ENCODE results near the gene SLC12A7.

SLC12A7 gene

DNA sequence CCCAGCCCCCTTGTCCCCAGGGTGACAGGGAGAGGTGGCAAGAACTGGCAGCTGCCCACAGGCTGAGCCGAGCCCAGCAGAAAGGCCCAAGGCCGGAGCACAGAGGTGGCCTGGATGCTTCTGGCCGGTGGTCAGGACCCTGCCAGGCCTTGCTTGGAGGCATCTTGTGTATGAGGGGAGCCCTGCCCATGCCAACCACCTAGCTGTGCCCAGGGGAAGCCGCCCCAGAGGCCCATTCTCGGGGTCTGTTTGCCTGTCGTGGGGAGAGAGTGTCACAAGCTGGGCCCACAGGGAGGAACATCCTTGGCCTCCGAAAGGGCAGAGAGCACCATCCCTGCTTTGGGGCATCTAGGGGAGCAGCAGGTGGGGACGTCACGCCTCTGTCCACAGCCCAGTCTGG lies 93.3 kb downstream of the SLC12A7 start:
- DNase-seq (ENCODE audit: low read depth), result no peak

DNA sequence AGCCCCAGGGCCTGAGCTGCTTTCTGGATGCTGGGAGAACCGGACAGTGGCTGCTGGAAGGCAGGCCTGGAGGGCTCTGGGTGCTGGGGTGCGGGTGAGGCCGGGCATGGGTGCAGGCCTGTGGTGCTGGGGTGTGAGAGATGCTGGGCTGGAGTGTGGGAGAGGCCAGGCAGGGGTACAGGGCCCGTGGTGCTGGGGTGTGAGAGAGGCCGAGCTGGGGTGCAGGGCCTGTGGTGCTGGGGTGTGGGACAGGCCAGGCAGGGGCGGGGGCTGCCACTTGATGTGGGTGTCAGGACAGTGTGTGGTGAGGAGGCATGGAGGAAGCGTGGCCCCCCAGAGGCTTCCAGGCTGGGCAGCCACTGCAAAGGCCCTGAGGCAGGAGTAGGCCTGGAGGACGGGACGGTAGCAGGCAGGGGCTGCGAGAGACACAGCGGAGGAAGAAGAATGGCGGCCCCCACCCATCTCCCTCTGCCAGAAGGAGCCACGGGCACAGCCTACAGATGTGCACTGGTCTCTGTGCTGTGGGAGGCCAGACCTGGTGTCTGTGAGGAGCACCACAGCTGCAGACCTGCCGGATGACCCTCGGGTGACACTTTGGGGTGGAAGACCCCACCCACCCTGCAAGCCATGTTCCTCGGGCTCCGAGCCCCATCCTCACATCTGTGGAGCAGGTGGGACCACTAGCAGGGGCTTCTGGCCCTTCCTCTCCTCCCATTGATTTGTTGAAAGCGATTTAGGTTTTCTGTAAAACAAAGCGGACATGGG lies 94.0 kb downstream of the SLC12A7 start:
- no peak for DNase-seq (ENCODE audit: low read depth)

DNA sequence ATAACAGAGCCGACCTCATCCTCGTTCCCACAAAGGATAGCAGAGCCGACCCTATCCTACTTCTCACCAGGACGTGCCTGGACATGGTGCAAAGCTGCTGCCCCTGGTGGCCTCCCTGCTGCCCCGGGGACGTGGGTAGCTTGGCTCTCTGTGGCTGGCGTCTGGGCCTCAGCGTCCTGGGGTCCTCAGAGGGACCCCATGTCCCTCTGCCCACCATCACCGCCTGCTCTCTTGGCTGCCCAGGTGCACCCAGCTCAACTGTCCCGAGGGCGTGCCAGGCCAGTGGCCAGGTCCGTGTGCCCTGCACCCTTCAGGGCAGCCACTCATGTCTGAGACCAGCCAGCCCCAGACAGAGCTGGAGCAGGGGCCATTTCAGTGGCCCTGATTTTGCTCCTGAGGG lies 94.8 kb downstream of the SLC12A7 start:
- DNase-seq (ENCODE audit: low read depth), result no peak

DNA sequence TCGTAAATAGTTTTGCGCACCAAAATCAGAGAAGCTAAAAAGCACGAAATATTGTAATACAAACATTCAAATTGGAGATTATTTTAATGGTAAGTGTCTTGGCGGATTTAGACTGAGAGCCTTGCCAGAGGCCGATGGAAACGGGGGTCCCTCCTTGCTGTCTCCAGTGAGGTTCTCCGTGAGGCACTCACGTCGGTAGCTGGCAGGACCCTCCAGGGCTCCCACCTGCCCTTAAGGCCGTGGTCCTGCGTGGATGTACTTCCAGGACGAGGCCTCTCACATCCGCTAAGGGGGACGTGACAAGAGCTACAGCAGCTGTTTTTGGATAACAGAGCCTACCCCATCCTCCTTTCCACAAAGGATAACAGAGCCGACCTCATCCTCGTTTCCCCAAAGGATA lies 95.4 kb downstream of the SLC12A7 start:
- DNase-seq (ENCODE audit: low read depth), result no peak

DNA sequence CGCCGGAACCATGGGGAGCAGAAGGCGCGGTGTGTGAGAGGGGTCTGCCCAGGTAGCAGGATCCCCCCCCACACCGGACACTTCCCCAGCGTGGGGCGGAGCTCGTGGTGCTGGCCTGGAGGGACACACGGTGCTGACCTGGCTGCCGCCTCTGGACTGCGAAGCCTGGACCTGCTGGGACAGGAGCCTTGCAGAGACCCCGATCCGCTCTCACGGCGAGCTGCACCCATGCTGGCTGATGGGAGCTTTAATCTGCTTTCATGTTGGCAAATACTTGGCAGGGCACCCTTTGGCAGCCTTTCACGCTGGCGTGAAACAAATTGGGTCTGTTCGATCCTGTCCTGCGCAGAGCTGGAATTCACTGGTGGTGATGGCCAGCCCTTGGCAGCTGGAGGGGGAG lies 95.8 kb downstream of the SLC12A7 start:
- no peak for DNase-seq (ENCODE audit: low read depth)

DNA sequence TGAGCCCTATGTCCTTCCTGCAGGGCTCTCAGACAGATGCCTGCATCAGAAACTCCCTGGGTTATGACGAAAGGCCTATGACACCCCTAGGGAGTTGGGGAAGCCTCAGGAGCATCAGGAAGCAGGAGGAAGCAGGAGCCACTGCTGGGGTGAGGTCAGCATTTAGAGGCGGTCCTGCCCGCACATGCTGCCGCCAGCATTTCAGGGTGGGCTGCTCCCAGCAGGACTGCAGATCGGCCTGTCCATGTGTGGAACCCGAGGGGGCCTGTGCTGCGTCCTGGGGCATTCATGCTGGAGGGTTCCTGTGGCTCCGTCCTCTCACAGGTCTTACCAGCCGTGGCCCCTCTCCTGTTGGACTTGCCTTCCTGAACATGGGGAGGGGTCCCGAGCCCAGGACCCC lies 96.4 kb downstream of the SLC12A7 start:
- no peak for DNase-seq (ENCODE audit: low read depth)

DNA sequence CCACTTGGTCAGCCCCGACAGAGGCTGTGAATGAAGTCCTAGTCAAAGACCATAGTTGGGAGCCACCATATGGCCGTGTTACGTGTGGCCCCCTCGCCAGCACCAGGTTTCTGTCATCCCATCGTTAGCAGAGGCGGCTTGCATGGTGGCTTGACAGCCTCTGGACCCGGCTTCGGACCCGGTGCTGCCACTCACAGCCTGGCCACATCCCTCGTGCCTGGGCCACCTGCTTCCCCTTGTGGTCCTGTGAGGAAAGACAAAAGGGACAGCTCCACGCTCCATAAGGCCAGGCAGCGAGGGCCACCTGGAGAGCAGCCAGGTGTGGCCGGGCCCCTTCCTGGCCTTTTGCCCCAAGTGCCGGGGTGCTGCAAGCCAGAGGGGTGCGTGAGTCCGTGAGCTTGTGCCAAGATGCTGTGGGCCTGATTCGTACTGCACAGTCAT lies 97.1 kb downstream of the SLC12A7 start:
- DNase-seq (ENCODE audit: low read depth), result no peak

DNA sequence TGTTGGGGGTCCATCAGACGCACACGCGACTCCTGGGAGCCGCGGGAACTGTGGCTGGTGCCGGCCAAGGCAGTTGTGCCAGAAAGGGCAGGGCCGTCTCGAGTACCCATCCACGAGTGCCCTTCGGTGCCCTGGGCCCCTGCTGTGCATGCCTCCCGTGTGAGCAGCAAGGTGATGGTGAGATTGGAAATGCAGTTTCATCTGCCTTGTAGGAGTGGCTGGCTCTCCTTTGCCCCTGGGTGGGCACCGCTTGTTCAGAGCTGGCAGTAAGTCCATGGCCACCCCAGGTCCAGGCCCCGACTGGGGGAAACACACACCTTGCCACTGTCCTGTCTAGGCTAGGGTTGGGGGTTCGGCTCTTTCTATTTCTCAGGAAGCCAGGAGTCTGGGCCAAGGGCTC lies 97.5 kb downstream of the SLC12A7 start:
- DNase-seq (ENCODE audit: low read depth), result no peak

DNA sequence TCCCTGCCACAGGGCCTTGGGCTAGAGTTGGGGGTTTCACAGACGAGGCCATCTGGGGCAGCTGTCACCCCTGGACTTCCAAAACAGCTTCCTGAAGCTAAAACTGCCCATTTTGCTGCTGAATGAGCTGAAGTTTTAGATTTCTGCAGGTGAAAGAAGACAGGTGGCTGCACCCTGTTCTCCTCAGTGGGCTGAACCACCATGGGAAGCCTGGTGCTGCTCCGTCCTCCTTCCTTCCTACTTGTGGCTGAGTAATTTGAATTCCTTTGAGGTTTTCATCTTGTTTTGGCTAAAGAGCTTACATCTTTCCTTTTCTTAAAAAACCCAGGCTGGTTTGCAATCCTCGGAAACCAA lies 97.9 kb downstream of the SLC12A7 start:
- no peak for DNase-seq (ENCODE audit: low read depth)

DNA sequence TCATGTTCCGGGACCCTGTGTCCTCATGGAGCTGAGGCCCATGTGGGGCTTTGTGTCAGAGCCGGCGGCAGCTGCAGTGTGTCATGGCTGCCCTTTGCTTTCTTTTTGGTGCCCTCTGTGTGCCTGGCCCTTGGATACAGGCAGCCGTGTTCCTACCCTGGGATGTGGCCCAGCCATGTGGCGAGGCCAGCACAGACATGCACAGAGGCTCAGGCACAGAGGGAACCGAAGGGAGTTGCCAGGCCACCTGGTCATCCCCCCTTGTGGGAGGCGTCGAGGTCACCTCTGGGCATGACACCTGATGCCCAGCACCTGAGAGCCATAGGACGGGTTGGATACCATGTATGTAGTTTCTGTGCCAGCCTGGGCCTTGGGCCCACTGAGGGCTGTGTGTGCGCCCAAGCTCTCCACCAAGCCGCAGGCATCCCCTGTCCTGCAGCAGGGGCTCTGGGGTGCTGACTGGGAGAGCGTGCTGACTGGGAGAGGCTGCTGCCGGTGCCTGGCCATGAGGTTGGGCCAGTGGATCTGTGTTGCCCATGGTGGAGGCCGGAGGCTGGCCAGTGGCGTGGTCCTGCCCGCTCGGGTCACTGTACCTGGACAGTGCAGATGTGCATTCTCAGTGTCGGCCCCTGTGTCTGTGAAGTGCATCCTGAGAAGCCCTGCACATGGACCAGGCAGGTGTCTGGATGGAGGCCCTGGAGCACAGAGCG lies 98.5 kb downstream of the SLC12A7 start:
- no peak for DNase-seq (ENCODE audit: low read depth)

DNA sequence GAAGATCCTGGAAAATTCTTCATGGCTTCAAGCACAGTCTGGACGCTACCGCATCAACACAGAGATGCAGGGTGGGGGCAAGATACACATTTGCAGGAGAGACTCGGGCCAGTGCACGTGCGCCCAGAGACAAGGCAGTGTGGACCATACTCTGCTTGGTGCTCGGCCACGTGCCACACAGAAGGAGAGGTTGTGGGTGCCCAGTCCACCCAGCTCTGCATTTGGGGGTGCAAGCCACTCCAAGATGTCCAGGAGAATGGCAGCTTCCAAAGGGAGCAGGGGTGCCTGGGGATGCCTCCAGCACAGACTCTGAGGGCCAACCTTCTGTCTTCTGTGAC lies 99.0 kb downstream of the SLC12A7 start:
- DNase-seq (ENCODE audit: low read depth), result no peak

DNA sequence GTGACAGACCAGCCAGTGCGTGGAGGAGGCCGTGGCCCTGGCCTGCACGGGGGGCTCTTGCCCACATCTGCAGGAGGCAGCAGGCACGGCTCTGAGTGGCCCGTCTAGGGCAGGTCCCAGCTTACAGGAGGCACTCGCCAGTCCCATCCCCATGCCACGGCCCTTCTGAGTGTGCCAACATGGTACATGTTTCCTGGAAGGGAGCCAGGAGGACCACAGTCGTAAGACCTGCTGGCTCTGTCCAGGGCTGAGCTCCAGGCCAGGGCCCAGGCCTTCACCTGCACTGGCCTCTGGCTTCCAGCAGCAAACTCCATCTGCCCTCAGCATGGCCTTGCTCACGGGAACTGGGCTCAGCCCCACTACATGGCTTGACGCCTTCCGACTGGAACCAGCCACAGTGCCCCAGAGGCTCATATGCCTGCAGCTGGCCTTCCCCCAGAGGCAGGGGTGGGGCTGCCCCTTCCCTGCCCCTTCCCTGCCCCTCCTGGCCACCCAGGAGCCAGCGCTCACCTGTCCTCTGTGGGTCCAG lies 99.5 kb downstream of the SLC12A7 start:
- DNase-seq (ENCODE audit: low read depth), result no peak

DNA sequence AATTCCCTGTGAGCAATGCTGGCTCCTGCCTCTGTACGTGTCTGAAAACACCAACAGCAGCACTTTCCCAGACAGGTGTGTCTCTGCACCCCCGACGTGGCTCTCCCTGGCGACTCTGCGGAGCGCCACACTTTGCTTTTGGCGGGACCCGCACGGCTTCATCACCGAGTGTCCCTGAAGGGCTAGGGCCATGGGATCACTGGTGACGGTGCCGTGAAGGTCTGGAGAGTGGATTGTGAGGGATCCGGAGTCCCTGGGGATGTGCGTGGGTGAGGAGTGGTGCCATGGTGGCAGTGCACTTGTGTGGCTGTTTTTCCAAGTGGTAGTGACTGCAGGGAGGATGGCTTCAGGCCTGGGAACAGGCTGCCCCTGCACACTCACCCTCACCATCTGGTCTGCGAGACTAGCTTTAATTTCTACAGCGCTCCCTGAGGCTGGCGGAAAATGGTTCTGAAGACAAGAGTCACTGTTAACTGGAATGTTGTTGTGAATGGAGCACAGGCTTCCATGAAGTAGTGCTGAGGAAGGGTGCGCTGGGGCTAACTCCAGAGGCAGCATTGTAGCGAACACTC lies 100.0 kb downstream of the SLC12A7 start:
- DNase-seq (ENCODE audit: low read depth), result no peak

DNA sequence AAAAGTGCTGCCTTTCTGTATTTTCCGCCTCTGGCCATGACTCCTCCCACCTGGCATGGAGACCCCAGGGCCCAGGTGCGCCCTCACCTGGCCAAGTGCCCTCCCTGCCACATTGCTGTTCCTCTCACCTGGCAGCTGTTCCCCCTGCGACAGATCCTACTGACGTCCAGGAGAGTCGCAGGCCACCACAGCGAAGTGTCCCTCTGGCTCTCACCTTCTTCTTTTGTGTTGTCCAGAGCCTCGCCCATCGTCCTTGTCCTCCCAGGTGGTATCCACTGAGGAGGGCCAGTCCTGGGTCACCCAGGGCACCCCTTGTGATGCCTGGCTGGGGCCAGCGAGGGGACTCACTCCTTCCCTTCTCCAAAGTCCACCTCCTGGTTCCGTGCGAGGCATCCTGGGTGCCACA lies 100.6 kb downstream of the SLC12A7 start:
- DNase-seq (ENCODE audit: low read depth), result no peak

DNA sequence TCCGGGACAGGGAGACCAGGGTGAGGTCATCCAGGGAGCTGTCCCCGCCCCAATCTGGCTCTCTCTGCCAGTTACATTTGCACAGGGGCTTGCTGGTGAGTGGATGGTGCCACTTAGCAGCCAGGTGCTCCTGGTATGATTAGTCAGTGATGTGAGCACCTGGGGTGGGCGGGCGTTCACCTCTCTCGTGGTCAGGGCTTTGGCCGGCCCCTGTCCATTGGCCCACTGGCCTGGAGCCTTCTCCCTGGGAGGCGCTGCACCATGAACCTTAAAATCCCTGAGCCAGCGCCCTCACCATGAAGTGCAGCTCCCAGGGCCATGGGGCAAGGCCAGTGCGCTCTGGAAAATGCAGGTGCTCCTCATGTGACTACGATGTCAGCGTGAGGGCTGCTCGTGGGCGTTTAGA lies 101.2 kb downstream of the SLC12A7 start:
- DNase-seq (ENCODE audit: low read depth), result no peak

DNA sequence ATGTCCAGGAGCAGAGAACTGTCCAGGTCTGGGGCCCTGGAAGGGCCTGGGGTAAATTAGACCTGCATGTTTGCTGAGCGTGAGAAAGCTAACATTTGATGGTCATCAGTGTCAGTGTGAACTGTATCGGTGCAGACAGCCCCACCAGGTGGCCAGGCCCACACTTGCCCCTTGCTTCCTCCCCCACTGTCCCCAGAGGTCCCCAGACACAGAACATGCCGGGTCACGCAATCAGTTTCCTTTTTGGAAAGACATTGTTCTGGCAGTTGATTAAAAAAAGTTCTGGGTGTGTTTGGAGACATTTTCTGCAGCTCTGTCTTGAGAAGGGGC lies 101.7 kb downstream of the SLC12A7 start:
- DNase-seq (ENCODE audit: low read depth), result no peak

DNA sequence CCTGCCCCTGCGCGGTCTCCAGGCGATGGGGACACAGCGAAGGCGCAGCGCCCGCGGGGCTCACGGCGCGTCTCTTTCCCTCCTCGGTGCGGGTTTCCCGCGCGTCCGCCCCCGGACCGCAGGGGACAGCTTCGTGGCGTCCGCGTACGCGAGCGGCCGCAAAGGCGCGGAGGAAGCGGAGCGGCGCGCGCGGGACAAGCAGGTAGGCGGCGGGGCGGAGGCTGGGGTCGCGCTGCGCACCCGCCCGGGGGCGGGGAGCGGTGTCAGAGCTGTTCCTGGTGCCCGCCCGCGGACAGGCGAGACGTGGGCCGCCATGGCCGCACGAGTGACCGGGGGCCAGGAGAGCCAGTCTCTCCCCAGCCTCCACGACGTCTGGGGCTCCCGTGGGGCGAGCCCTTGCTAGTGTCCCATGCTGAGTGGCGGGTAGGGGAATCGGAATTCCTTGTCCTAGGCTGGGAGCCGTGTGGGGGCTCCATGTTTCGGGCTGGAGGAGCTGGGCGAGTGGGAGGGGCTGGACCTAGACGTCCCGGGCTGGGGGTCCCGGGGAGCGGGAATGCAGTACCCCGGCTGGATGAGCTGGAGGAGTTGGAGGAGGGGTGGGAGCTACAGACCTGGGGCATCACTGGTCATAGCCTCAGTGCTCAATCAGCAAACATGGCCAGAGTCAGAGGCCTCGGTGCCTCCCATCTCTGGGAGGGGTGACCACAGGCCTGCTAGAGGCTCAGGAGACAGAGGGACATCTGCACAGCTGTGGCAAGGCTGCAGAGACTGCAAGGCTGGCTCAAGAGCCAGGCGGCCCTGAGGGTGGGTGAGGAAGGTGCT lies 102.3 kb downstream of the SLC12A7 start:
- DNase-seq (ENCODE audit: low read depth), result no peak

DNA sequence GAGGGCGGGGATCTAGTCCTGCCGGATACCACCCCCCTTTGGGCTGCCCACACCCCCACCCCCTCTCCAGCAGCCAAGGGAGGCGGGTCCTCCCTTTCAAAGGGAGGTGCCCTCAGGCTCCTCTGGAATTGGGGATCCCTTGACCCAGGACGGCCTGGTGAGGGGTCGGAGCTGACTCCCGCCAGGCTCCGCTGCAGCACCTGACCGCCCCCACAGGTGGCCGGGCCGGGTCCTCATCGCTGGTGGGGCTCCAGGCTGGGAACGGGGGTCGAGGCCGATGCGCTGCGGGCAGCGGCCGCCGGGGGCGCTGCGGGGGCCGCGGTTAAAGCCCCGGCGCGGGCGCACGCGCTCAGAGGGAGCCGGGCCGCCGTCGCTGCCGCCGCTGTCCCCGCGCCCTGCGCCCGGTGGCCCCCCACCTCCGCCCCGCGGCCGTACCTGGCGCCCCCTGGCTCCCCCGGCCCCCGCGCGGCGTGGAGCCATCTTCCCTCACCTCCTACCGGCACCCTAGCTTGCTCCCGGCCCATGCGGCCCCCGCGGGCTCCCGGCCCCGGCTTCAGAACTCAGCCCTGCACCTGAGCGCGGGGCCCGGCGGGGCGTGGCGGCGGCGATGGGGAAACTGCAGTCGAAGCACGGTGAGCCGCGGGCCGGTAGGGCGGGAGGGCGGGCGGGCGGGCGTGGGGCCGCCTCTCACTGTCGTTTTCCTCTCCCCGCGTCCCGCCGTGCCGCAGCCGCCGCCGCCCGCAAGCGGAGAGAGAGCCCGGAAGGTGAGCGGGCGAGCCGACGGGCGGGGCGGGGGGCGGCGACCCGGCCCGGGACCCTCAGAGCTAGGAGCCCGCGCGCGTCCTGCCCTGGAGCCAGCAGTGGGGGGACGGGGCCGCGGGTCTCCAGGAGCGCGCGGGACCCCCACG lies 103.2 kb downstream of the SLC12A7 start, which contains the start of gene NKD2:
NKD2 (plus strand) TSS at position 352 of the 908 bp plus-strand sequence; CDS start at position 608, 256 bp downstream.
- no peak for DNase-seq (ENCODE audit: low read depth)

DNA sequence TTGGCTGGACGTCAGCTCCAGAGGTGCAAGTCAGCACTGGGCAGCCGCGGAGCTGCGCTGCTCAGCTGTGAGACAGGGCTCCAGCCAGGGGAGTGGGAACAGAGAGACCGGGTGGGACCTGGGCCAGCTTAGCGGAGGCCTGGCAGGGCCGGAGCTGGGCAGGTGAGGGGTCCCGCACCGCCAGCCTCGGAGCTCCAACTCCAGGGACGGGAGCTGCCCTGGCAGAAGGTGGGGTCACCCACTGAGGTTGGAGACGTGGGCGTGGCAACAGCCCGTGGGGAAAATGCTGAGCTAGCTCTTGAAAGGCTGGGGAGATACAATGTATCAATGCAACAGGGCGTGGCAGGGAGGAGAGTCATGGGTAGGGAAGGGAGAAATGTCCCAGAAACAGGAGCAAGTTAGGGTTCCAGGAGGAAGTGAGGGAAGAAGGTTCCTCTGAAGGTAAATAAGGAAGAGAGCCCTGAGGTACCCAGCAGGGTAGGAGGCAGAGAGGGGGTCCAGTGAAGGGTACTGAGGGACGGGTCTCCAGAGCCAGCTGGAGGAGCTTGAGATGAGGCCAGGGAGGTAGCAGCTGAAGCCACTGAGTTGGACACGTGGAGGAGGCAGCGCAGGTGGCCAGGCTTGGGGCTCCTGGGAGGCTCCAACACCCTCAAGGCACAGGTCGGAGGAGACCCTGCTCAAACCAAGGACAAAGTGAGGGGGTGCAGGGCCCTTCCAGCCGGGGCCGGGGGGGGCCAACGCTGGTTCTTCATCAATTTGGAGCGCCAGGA lies 104.0 kb downstream of the SLC12A7 start:
- DNase-seq (ENCODE audit: low read depth), result no peak

DNA sequence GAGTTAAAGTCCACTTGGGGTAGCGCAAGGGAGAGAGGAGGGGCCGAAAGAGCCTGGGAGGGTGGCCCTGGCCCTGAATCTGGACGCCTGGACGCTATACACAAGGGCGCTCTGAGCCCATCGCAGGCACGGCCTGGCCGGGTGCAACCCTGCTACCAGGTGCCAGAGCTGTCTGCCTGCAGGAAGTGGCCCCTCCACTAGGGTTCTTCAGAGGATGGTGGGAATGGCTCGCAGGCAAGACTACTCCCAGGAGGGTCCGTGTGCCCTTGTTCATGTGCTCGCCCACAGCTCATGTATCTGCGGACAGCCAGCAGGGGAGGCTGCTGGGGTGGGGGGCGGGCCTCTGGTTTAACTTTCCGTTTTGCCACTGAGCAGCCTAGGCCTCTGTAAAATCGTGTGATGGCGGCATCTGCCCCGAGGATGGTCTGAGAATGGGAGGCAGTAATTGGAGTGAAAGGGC lies 104.6 kb downstream of the SLC12A7 start:
- no peak for DNase-seq (ENCODE audit: low read depth)
